Fibroblast of skin of back (primary cell): ENCODE results near the gene OR6K6.

Experiments
- DNase-seq: peaks from one replicate; pipeline ENCODE4 v3.0.0-alpha.2; 2013

The OR6K6 gene

GRCh38 chr1:158801396-158801795, 46.9 kb downstream of the OR6K6 start:
- no peak for DNase-seq

- DNase-seq, result no peak
Measured at GRCh38 chr1:158803678-158804077, 49.2 kb downstream of the OR6K6 start.
